LNCaP clone FGC (cell line): Measurements from ENCODE around the gene HNRNPF.

Experiments
- DNase-seq: peaks from one replicate; pipeline ENCODE4 v3.0.0-alpha.2; 2011; ENCODE audit warnings: low read depth
- H3K4me3 ChIP-seq: 2 replicates; pipeline ENCODE4 v1.5.1; 2011; ENCODE audit warnings: mild to moderate bottlenecking, low read depth, low read length, control low read depth
- CTCF ChIP-seq: IDR thresholded peaks from 2 replicates; pipeline ENCODE4 v1.5.1; 2012; ENCODE audit warnings: mild to moderate bottlenecking; ENCODE audit not compliant: control insufficient read depth, insufficient read depth; ENCODE audit errors: extremely low read depth

The HNRNPF gene

DNA sequence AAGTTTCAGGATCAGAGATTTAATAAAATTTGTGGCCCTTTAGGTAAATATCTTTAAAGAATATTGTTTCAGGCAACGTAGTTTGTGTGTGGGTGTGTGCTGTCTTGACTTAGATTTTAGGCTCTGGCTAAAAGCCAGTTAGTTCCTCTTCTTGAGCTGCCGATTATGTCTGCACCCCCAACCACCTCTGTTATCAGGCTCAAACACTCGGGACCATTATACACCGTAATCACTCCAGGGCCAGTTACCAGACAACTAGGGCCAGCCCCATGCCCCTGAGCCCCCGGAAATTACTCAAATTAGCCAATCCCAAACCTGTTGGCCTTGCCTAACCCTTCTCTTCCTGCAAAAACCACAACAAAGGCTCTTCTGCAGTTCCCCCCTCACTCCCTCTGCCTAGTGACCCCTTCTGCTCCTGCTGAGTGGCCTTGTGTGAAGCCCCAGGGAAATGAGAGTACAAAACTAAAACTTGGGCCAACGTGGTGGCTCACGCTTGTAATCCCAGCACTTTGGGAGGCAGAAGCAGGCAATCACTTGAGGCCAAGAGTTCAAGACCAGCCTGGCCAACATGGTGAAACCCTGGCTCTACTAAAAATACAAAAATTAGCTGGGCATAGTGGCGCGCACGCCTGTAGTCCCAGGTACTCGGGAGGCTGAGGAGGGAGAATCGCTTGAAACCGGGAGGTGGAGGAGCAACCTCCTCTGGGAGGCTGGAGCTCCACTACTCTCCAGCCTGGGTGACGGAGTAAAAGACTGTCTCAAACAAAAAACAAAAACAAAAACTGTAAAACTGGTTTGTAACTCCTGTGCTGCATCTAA is 9.2 kb upstream of the HNRNPF start:
- no peak for DNase-seq
- H3K4me3 ChIP-seq = no peak overlapping the region
- no peak for TF ChIP-seq CTCF

DNA sequence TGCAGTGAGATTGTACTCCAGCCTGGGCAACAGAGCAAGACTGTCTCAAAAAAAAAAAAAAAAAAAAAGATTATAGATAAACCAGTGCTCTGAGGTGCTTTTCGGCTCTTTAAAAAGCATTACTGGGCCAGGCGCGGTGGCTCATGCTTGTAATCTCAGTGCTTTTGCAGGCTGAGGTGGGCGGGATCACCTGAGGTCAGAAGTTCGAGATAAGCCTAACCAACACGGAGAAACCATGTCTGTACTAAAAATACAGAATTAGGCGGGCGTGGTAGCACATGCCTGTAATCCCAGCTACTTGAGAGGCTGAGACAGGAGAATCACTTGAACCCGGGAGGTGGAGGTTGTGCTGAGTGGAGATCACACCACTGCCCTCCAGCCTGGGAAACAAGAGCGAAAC is 6.6 kb upstream of the HNRNPF start:
- no peak overlapping the region for H3K4me3 ChIP-seq
- no peak for DNase-seq
- TF ChIP-seq CTCF = no peak

DNA sequence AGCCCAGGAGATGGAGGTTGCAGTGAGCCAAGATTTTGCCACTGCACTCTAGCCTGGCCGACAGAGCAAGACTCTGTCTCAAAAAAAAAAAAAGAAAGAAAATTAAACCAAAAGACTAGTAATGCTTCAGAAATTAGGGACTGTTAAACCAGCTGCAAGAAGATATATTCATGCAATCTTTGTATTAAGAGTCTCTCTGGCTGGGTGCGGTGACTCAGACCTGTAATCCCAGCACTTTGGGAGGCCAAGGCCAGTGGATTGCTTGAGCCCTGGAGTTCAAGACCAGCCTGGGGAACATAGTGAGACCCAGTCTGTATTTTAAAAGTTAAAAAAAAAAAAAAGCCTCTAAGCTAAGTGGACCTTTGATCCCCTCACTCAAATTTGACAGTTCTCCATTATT is 2.5 kb upstream of the HNRNPF start:
- no peak overlapping the region for H3K4me3 ChIP-seq
- TF ChIP-seq CTCF = no peak
- DNase-seq = no peak

DNA sequence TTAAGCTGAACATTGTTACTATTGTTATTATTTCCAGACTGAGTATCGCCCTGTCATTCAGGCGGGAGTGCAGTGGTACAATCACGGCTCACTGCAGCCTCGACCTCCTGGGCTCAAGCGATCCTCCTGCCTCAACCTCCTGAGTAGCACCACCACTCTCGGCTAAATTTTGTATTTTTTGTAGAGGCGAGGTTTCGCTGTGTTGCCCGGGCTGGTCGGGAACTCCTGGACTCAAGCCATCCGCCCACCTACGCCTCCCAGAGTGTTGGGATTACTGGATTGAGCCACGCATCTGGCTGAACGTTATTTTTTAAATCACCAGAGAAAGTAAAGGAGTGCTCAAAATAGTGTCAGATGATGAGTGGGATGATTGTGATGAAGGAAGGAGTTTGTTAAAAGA is 1.4 kb upstream of the HNRNPF start:
- DNase-seq = no peak
- no peak for TF ChIP-seq CTCF
- H3K4me3 ChIP-seq = peak overlapping the region; percentile 97; the same call in 1 of the 2 replicates

DNA sequence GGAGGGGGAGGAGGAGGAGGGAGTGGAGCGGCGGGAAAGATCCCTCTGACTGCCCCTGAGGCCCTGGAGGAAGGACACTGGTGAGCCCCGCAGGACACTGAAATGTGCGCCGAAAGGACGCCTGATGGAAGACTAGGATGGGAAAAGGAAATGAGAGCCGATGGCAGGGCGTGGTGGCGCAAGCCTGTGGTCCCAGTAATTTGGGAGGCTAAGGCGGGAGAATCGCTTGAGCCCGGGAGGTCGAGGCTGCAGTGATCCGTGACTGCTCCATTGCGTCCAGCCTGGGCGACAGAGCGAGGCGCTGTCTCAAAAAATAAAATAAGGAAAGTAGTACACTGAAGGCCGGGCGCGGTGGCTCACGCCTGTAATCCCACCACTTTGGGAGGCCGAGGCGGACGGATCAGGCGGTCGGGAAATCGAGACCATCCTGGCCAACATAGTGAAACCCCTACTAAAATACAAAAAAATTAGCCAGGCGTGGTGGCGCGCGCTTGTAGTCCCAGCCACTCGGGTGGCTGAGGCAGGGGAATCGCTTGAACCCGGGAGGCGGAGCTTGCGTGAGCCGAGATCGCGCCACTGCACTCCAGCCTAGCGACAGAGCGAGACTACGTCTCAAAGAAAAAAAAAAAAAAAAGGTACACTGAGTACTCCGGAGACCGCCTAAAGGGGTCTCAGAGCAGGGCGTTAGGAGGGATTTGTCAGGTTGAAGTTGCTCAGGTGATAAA is 561 bp upstream of the HNRNPF start:
- peak overlapping the region; percentile 97 for H3K4me3 ChIP-seq
- DNase-seq = no peak
- no peak for TF ChIP-seq CTCF

DNA sequence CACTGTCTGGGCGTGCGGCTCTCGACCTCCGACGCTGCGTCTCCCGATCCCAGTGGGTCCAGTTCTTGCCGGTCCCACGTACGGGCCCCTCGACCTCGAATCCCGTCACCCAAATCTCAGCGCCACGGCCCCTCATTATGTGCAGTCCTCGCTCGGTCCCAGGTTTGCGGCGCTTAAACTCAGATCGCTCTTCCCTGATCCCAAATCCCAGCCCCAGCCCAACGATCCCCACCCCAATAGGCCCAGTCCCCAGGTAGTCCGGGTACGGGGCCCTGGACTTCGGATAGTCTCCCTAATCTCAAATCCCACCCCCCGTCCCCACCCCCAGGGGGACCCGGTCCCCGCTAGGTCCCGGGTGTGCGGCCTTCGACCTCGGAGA is 666 bp downstream of the HNRNPF start:
- TF ChIP-seq CTCF = no peak
- DNase-seq = no peak
- H3K4me3 ChIP-seq = peak overlapping the region; percentile 97
